Gastrocnemius medialis (tissue), 4 donors: ENCODE results near the gene ZNF687.

ENCODE experiments used
- POLR2A ChIP-seq, 2 donors: fragments of 450-650 bp; IDR thresholded peaks; one replicate each; pipeline ENCODE4 v1.6.1; 2017; ENCODE audit warnings: antibody characterized with exemption in 2 of 2, mild to moderate bottlenecking in 2 of 2, moderate library complexity in 2 of 2
- TF ChIP-seq, protein P1 (sequence below), 5 experiments: fragments of 450-650 bp in 3 of 5; fragments of 200-600 bp in 2 of 5; sonication (generic) in 2 of 5; IDR thresholded peaks in 4 of 5; conservative IDR thresholded peaks in 1 of 5; 1 replicate in 4 of 5; 2 replicates in 1 of 5; pipeline ENCODE4 v1.5.1; 2016 to 2019; ENCODE audit warnings: antibody characterized with exemption in 5 of 5, mild to moderate bottlenecking in 3 of 5, moderate library complexity in 3 of 5

DNA sequence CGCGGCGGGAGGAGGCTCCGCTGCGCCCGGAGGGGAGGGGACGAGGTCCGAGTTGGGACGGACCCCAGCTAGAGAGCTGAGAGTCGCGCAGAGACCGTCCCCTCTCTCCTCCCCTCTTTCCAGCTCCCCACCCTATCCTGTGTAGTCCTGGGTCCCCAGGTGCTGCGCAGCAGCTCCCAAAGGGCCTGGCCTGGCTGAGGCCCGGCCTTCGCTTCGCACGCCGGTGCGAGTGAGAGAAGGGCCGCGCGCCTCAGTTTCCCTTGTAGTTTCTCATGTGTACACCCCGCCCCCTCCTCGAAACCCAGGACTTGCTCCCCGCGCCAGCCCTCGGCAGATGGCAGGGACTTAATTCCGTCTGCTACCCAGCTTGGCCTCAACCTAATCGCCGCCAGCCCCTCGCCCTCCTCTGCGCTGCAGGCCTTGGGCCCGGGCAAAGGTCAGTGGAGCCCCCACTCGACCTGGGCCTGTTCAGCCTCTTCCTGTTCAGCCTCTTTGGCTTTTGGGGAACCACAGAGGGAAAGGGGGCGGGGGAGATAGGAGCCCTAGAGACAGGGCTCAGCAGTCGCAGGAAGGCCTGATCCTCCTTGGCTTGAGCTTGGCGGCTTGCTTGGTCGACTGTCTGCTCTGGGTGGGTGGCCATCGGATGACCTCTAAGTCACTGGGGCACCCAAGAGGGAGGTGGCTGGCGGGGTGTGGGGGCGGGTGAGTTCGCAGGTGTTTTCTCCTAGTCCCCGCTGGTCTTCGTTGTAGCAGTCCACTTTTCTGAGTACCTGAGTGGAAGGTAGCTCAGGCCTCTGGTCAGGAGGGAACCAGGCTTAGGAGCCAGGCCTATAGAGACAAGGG, 1.0 kb downstream of the ZNF687 start:
- TF ChIP-seq, protein P1, sequence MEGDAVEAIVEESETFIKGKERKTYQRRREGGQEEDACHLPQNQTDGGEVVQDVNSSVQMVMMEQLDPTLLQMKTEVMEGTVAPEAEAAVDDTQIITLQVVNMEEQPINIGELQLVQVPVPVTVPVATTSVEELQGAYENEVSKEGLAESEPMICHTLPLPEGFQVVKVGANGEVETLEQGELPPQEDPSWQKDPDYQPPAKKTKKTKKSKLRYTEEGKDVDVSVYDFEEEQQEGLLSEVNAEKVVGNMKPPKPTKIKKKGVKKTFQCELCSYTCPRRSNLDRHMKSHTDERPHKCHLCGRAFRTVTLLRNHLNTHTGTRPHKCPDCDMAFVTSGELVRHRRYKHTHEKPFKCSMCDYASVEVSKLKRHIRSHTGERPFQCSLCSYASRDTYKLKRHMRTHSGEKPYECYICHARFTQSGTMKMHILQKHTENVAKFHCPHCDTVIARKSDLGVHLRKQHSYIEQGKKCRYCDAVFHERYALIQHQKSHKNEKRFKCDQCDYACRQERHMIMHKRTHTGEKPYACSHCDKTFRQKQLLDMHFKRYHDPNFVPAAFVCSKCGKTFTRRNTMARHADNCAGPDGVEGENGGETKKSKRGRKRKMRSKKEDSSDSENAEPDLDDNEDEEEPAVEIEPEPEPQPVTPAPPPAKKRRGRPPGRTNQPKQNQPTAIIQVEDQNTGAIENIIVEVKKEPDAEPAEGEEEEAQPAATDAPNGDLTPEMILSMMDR (IDR thresholded peaks at IDR 0.05 in 4 of 5, conservative IDR thresholded peaks at IDR 0.05 in 1 of 5): no peak
- no peak for TF ChIP-seq POLR2A (IDR thresholded peaks at IDR 0.05)
